NCI-H748 (cell line): ENCODE measurements around the gene TTC21B.

Experiments
- DNase-seq: peaks from one replicate; lab custom pipeline; 2025; ENCODE audit not compliant: unreplicated experiment; lab: John Stamatoyannopoulos, UW

Gene TTC21B

DNA sequence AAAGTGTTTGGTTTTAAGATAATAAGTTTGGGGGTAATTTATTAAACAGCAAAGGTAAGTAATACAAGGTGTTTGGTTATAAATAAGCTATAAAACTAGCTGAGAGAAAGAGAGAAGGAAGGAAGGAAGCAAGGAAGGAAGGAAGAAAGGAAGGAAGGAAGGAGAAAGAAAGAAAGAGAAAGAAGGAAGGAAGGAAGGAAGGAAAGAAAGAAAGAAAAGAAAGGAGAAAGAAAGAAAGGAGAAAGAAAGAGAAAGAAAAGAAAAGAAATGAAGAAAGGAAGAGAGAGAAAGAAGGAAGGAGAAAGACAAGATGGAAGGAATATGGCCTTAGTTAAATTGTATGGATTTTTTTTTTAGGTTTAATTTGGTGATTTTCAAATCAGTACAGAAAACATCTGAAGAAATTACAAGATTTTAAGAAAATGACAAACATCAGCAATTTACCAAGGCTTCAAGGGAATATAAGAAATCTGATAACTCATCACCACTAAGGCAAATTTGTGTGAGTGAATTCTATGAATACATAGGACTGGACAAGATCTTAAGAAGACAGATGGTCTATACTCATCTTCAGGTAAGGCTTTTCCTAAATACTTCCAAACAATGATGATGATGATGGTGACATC is 113.1 kb downstream of the TTC21B start:
- no peak for DNase-seq

DNA sequence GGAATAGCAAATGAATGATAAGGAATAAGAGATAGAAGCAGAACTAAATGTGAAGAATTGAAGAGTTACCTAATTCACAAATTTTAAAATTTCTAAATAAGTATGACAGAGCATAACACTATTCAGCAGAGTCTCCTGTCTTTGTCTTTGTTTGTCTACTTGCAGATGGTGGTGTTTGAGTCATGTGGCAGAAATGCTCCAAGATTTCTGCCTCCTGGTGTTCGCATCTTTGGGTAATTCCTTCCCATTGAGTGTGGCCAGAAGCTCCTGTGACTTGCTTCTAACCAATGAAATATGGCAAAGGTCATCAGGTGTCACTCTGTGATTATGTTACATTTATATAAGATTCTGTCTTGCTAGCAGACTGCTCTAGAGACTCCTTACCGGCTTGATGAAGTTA is 114.0 kb downstream of the TTC21B start:
- no peak for DNase-seq

DNA sequence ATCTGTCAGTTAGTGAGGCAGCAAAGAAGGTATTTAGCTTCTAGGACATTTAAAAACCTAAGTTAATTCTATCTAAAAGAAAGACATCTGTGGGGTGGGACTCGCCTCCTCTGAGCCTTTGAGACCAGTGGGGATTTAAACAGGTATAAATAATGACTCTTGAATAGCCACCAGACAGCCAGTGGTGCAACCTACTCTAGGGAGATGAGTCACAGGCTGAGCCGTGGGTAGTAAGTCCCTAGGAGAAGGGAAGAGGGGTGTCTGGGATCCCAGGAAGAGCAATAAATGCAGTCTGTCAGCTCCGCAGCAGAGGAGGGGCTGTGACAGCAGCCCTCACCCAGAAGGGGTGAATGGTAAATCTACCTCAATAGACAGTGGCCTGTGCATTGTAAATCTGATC is 116.5 kb downstream of the TTC21B start:
- DNase-seq, result no peak

DNA sequence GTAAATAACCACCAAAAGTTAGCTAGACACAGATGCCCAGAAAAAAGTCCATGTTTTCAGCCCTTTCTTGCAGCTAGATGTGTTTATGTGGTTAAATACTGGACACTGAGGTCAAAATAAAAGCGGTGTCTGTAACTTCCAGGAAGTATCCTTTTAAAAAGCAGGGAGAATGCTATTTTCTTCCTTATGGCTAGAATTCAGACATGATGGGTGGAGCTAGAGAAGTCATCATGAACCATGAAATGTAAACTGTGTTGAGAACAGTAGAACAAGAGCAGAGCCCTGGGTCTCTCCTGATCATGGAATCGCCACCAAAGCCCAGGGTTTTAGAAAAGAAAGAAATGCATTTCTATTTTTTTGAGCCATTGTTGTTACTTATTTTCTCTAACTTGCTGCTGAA is 118.2 kb downstream of the TTC21B start:
- DNase-seq, result no peak

DNA sequence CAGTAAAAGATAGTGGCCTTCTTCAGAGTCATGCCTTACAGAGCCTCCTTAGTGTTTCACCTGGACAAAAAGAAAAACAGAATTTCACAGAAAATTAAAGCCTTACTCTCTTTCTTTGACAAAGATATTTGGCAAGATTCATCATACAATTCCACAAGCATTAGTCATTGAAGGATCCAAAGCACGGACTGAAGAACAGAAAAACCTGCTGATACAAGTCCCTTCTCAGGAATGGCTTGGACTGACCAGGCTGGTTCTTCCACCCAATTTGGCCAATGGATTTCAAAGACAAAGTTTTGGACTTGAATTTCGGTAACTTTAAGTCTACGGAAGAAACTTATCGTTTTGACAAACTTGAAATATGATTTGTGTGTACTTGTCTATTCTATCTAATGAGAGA is 120.4 kb downstream of the TTC21B start:
- no peak for DNase-seq

DNA sequence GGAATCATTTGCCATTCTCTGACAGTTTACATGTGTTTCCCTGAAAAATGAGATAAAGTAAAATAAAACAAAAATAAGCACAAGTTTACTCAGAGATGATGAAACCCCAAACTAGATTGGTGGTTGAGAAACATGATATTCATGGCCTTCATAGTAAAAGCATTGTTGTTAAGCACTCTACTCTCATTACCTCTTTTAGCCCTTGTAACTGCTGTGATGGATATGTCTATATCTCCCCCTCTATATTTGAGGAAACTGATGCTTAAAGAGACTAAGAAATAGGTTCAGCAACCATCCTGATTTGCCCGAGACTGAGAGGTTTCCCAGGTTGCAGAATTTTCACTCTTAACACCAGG is 125.7 kb downstream of the TTC21B start:
- no peak for DNase-seq

DNA sequence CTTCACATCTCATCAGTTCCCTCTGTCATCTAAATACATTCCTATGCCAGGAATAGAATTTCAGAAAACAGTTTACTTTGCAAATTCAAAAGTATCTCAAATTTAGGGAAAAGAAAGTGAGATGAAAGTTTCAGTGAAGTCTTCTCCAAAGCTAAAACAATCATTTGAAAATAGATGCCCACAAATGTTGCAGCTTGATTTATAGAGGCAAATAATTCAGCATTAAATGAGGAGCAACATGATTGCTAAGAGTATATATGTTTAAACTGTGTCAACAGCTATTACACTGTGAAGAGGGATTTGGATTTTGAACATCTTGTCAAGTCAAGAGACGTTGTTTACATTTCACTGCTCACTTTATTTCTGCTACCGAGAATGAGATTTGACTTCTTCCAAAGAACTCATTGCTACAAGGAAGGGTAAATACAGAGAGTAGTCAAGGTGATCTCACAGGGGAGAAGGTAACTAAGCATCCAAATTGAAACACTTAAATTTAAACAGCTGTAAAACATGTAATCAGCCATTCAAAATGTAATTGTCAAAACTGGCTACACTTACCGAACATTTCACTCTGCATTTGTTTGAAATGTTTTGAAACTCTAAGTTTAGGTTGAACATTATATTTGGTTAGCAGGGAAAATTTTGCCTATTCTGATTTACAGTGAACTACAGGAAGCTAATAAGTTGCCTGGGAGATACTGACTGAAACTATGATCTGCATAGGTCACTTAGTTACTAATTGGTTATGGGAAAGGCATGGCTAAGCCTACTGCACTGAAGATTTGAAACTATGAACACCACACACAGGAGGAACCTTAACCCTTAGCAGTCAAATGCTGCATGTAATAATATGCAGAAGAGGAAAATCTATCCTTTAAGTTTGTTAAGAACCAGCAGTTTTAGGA is 126.3 kb downstream of the TTC21B start:
- peak; percentile 35 for DNase-seq

DNA sequence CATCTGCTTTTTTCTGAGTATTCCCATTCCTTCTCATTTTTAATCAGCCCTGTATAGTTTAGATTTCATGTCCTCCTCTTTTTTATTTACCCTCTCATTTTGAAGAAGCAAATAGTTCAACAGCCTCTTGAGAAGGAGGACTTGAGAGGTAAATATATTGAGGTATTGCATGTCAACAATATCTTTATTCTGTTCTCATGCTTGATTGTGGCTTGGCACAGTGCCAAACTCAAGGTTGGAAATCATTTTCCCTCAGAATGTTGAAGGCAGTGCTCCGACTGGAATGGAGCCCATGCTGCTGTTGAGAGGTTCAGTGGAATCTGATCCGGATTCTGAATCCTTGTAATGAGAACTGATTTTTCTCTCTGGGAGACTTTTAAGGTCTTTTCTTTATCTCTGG is 128.5 kb downstream of the TTC21B start:
- peak; percentile 84 for DNase-seq
